SIG-M5 treated with dmso at 0.1 percent for 504 hours (cell line): ENCODE results near the gene PDE10A.
"Not testable (repeated sequence)": the region's sequence is repeated elsewhere in the genome, so short reads cannot be mapped to it uniquely, and the experiment has no call there.

Source experiments
- DNase-seq: peaks from one replicate; lab custom pipeline; 2025; ENCODE audit not compliant: unreplicated experiment; lab: John Stamatoyannopoulos, UW

PDE10A gene

GRCh38 chr6:165558097-165558496 is 104.9 kb downstream of the PDE10A start:
- DNase-seq: not testable (repeated sequence)

GRCh38 chr6:165557674-165558073 is 105.4 kb downstream of the PDE10A start:
- DNase-seq: no peak

GRCh38 chr6:165556116-165556843 is 106.8 kb downstream of the PDE10A start:
- DNase-seq: no peak

DNA sequence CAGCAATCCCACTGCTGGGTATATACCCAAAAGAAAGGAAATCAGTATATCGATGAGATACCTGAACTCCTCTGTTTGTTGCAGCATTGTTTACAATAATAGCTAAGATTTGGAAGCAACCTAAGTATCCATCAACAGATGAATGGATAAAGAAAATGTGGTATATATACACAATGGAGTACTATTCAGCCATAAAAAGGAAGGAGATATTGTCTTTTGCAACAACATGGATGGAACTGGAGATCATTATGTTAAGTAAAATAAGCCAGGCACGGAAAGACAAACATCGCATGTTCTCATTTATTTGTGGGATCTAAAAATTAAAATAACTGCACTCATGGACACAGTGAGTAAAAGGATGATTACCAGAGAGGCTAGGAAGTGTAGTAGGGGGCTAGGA is 108.4 kb downstream of the PDE10A start:
- DNase-seq: not testable (repeated sequence)

- no peak for DNase-seq
Observed at GRCh38 chr6:165552248-165552736, 110.7 kb downstream of the PDE10A start.

- DNase-seq: no peak
Observed at GRCh38 chr6:165551828-165552227, 111.2 kb downstream of the PDE10A start.

DNA sequence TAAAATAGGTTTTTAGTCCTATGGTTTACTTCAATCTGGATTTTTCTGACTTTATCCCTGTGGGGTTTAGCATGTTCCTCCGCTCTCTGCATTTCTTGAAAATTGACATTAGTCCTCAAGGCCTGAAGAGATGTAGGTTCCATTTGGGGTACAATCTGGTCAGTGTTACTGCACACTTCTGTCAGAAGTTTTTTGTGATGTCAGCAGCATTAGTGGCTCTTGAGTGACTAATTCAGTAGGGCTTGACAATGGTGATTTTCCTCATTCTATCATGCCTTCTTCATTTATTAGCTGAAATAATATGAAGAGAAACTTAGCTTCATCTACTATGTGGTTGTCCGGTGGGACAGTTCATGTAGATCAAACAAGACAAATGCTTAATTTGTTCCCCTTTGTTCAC is 114.6 kb downstream of the PDE10A start:
- no peak for DNase-seq

DNA sequence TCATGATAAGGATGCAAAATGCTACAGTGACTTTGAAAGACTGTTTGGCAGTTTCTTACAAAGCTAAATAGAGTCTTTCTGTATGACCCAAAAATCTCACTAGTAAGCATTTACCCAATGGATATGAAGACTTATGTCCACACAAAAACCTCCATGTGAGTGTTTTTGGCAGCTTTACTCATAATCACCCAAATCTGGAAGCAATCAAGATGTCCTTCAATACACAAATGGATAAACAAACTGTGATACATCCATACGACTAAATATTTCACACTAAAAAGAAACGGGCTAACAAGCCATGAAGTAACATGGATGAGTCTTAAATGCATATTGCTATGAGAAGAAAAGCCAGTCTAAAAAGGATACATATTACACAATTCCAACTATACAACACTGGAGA is 117.2 kb downstream of the PDE10A start:
- no peak for DNase-seq

DNA sequence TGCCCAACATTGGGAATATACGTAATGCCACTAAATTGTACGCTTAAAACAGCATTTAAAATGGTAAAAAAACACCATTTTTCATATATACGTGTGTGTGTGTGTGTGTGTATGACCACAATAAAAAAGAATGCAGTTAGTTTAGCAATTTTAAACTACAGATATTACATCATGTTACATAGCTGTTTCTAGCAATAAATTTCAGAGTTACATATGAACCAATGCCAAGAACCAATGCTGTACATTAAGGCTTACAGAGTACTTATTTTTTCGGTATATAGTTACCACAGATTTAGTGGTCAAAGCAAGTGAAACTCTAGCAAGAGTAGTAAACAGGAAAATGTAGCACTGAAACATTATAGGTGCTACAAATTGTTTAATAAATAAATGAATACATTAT is 119.3 kb downstream of the PDE10A start:
- DNase-seq: no peak

DNA sequence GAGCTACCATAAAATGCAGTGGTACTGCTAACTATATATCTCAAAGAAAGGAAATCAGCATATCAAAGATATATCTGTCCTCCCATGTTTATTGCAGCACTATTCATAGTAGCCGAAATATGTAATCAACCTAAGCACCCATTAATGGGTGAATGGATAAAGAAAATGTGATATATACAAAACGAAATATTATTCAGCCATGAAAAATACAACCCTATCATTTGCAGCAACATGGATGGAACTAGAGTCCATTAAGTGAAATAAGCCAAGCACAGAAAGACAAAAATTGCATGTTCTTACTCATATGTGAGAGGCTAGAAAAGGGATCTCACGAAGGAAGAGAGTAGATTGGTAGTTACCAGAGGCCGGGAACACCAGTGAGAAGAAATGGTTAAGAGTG is 126.1 kb downstream of the PDE10A start:
- no peak for DNase-seq

- DNase-seq: no peak
Observed at GRCh38 chr6:165519316-165519715, 143.7 kb downstream of the PDE10A start.

- no peak for DNase-seq
Observed at GRCh38 chr6:165515963-165516624, 146.9 kb downstream of the PDE10A start.

DNA sequence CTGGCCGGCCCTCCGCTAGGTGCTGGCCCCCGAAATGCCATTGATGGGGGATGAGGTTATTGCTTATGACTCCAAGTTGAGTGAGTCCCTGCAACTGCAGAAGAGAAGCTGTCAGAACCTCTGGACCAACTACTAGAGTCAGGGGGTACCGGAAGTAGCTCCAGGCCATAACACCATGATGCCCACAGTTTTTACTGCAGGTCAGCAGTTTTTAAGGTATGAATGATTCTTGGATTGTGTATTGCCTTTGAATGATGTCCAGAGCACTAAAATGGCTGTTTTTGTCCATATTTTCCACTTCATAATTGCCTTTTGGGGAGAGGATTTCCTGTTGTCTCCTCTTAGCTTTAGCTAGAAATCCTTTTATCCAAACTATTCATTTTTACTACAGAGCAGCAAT is 148.4 kb downstream of the PDE10A start:
- no peak for DNase-seq

- DNase-seq: no peak
Observed at GRCh38 chr6:165511807-165512206, 151.2 kb downstream of the PDE10A start.

GRCh38 chr6:165508321-165508869 is 154.6 kb downstream of the PDE10A start:
- DNase-seq: no peak

- no peak for DNase-seq
Observed at GRCh38 chr6:165506657-165507056, 156.4 kb downstream of the PDE10A start.

DNA sequence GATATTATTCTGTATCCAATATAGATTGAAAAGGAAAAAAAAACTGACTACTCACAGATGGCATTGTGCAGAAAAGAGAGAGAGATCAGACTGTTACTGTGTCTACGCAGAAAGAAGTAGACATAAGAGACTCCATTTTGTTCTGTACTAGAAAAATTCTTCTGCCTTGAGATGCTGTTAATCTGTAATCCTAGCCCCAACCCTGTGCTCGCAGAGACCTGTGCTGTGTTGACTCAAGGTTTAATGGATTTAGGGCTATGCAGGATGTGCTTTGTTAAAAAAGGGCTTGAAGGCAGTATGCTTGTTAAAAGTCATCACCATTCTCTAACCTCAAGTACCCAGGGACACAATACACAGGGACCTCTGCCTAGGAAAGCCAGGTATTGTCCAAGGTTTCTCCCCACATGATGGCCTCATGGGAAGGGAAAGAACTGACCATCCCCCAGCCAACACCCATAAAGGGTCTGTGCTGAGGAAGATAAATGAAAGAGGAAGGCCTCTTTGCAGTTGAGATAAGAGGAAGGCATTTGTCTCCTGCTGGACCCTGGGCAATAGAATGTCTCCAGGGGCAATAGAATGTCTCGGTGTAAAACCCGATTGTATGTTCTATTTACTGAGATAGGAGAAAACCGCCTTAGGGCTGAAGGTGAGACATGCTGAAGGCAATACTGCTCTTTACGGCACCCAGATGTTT is 162.7 kb downstream of the PDE10A start:
- DNase-seq: not testable (repeated sequence)

DNA sequence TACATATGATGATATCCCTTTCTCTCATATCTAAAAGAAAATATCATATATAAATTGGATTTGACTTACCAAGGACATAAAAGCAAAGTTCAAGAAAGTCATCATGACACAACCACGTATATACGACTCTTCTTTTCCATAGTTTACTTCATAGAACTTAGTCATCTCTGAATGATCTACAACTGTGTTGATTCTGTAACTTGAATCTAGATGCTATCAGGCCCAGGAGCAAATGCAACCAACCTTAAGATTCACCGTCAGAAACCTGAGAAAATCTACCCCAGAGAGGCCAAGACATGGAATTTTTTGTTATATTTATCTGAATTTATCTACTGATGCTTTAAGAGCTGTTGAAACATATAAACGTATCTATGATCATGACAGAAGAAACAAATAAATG is 165.6 kb downstream of the PDE10A start:
- DNase-seq: no peak

GRCh38 chr6:165488624-165489295 is 174.3 kb downstream of the PDE10A start:
- no peak for DNase-seq

DNA sequence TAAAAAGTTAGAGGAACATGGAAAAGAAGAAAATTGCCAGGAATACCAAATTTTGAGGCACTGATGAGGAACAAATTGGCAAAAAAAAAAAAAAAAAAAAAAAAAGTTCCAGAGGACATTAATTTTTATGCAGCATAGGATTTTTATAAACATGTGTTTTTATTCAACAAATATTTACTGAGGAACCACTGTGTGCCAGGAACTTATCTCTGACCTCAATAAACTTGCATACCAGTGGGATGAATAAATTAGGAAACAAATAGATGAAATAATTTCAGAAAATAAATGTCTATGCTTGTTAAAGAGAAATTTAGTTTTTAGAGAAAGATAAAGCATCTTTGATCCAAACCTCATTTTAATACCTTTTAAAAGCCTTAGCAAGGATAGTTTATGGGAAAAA is 175.1 kb downstream of the PDE10A start:
- no peak for DNase-seq

GRCh38 chr6:165487347-165487746 is 175.7 kb downstream of the PDE10A start:
- DNase-seq: no peak
